ENCODE measurements around the gene CST9. TPM values are rescaled to one million over a fixed set of nuclear protein-coding genes. Genes with fewer than 3 reads are reported as not detected.

The CST9 gene
- total RNA-seq, 1 experiment from 2014 or later: not detected

- peak; percentile 39 for ATAC-seq
- Histone ChIP-seq H4K20me1 (ENCODE audit: low read length) (no peaks in the 10 kb centered on the region), H3K79me2 (ENCODE audit: low read length) (no peaks in the 10 kb centered on the region), H3K9me2 (replicated peaks; ENCODE audit: low read length) (no peaks in the 10 kb centered on the region), H3F3A (ENCODE audit: low read length, unreplicated experiment) (no peaks in the 10 kb centered on the region), H2AFZ (ENCODE audit: low read length) (no peak overlapping the region), H3K4me2 (ENCODE audit: low read length) (no peak overlapping the region), H3K9ac (ENCODE audit: low read length) (no peak overlapping the region), H3K36me3 (ENCODE audit: low read depth, low read length) (no peaks in the 10 kb centered on the region), H3K4me1 (ENCODE audit: insufficient read depth, low read length) (peaks cover 45% of the 10 kb centered on the region), H3K27ac (ENCODE audit: low read length) (no peak overlapping the region), H3K4me3 (ENCODE audit: low read length) (no peak overlapping the region), H3K9me3 (ENCODE audit: low read length) (no peaks in the 10 kb centered on the region), H3K27me3 (ENCODE audit: low read length) (no peaks in the 10 kb centered on the region)
- DNase-seq: peak; percentile 70
- ChIA-PET CTCF (no interaction called here), POLR2A (ENCODE audit: unreplicated experiment) (no interaction called here)
- TF ChIP-seq EZH2phosphoT487 (IDR thresholded peaks at IDR 0.05; ENCODE audit: borderline replicate concordance, low read length) (no peak), EZH2 (IDR thresholded peaks at IDR 0.05; ENCODE audit: low read length, unreplicated experiment) (no peak), CTCF (conservative IDR thresholded peaks at IDR 0.05; ENCODE audit: low read depth, low read length) (no peak)
- intact Hi-C loops (cut with micrococcal nuclease): loop anchor here (5.0 kb wide), 1 partner anchor 264 kb away; the partner anchor contains the start of gene GZF1
- BruUV-seq (replicated peaks): no TSS peak
These were observed 20.4 kb upstream of the CST9 start for GRCh38 chr20:23626040-23626620.

- intact Hi-C loops (cut with micrococcal nuclease): loop anchor here (5.0 kb wide), 1 partner anchor 263 kb away; the partner anchor contains the start of gene GZF1
These were observed 19.7 kb upstream of the CST9 start for GRCh38 chr20:23625236-23625964.

More at GRCh38 chr20:23625236-23625964, 19.7 kb upstream of the CST9 start:
- TF ChIP-seq CTCF (conservative IDR thresholded peaks at IDR 0.05; ENCODE audit: low read depth, low read length) (no peak), EZH2 (IDR thresholded peaks at IDR 0.05; ENCODE audit: low read length, unreplicated experiment) (no peak), EZH2phosphoT487 (IDR thresholded peaks at IDR 0.05; ENCODE audit: borderline replicate concordance, low read length) (no peak)
- no peaks in the 10 kb centered on the region for H3K36me3 ChIP-seq (ENCODE audit: low read depth, low read length)
- H3K9me3 ChIP-seq (ENCODE audit: low read length): no peaks in the 10 kb centered on the region
- ATAC-seq: no peak
- no peaks in the 10 kb centered on the region for H4K20me1 ChIP-seq (ENCODE audit: low read length)
- H3F3A ChIP-seq (ENCODE audit: low read length, unreplicated experiment): no peaks in the 10 kb centered on the region
- no peak for DNase-seq
- ChIA-PET POLR2A (ENCODE audit: unreplicated experiment) (no interaction called here), CTCF (no interaction called here)
- H3K4me3 ChIP-seq (ENCODE audit: low read length): no peak overlapping the region
- H3K27me3 ChIP-seq (ENCODE audit: low read length): no peaks in the 10 kb centered on the region
- H2AFZ ChIP-seq (ENCODE audit: low read length): no peak overlapping the region
- H3K9me2 ChIP-seq (replicated peaks; ENCODE audit: low read length): no peaks in the 10 kb centered on the region
- no TSS peak for BruUV-seq (replicated peaks)
- no peak overlapping the region for H3K4me2 ChIP-seq (ENCODE audit: low read length)
- peaks cover 45% of the 10 kb centered on the region for H3K4me1 ChIP-seq (ENCODE audit: insufficient read depth, low read length)
- no peak overlapping the region for H3K27ac ChIP-seq (ENCODE audit: low read length)
- no peaks in the 10 kb centered on the region for H3K79me2 ChIP-seq (ENCODE audit: low read length)
- H3K9ac ChIP-seq (ENCODE audit: low read length): no peak overlapping the region

Data from PC-3 (cell line).